ENCODE data around the gene ALG12.

Gene ALG12

GRCh38 chr22:49911881-49912625, 6.2 kb downstream of the ALG12 start:
- no peak for DNase-seq (ENCODE audit: low spot score)

- DNase-seq (ENCODE audit: low spot score): no peak
Observed at GRCh38 chr22:49910229-49911155, 7.7 kb downstream of the ALG12 start.

DNA sequence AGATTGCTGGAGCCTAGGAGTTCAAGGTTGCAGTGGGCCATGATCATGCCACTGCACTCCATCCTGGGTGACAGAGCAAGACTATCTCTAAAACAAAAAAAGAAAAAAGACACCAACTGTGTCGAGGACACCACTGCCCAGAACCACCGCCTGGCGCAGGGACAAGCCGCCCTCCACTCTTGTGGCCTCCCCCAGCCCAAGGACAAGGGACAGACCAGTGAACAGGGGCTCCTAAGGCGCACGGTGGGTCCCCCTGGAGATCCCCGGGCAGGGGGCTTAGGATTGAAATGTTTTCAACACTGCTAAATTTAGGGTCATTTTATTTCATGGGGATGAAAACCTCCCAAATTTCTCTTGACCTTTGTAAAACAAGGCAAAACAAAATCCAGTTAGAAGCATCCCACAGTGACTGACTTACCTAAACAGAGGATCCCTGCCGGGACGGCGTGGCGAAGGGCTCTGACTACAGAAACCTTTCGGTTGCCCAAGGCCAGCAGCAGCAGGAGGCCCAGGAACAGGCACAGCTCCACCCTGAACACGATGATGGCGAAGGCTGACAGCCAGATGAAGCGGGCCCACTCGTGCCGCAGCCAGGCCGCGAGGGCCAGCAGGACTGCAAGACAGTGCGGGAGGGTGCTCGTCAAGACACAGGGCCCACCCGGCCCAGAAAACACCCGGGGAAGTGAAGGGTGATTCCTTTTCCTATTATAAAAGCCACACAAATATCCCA, 8.6 kb downstream of the ALG12 start:
- DNase-seq (ENCODE audit: low spot score): no peak

DNA sequence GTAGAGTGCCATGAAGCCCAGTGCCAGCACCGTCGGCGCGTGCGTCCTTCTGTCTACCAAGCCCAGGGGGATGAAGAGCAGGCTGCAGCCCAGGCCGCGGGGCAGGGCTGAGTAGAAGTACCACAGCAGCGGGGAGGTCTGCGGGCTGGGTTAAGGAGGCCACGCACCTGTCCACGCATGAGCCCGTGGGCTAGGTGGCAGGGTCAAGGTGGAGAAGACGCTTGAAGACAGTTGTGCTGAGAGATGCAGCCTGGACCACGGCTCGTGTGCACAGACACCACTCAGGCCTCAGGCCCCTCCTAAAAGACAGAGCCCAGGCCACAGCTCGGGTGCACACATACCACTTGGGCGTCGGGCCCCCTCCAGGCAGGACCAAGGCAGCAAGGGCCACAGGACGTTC, 10.4 kb downstream of the ALG12 start:
- no peak for DNase-seq (ENCODE audit: low spot score)

DNA sequence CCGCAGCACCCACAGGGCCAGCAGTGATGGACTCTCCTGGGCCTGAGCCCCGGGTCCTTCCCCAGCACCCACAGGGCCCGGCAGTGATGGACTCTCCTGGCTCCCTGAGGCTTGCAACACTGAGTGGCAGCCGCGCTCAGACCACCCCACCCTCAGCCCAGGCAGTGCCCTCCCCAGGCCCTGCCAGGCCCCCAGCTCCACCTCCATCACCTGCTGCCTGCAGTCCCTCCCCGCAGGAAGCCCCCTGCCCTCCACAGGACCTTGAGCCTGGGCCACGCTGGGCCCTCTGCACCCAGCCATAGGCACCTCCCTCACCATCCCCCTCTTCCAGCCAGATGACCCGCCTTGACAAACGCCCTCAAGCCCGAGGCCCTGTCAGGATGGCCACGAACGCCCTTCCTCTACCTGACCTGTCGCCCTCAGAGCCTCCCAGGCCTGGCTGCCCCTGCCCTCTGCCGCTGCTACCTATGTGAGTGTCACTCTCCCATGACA, 11.4 kb downstream of the ALG12 start:
- DNase-seq (ENCODE audit: low spot score): no peak

DNA sequence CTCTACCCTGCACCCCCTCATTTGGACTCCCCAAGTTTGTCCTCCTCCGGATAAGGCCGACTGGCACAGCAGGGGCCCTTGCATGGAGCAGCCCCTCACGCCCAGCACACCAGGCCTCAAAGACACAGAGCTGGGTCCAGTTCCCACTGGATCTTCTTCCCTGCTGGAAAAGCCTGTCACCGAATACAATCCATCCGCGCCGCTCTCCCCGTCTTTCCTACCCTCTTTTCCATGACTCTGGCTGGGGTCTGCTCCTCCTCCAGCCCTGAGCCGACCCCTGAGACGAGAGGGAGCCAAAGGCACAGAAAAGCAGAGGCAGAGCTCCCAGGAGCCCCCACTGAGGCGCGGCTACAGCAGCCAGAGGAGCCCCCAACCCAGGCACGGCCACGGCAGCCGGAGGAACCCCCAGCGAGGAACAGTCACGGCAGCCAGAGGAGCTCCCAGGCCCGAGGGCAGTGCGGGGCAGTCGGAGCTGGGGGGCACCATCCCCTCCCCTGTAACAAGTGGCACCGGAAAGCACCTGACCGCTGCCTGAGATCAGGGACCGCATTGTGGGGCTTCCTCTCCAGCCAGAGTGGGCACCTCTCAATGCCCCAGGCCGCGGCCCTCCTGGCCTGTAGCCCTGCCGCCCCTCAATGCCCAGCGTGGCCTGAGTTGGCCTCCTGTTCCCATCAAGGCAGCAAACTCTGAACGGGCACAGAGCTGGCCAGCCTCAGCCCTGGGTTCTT, 12.0 kb downstream of the ALG12 start:
- no peak for DNase-seq (ENCODE audit: low spot score)

- DNase-seq (ENCODE audit: low spot score): no peak
Observed at GRCh38 chr22:49905465-49905864, 12.8 kb downstream of the ALG12 start.

GRCh38 chr22:49904040-49904369, 14.2 kb downstream of the ALG12 start:
- no peak for DNase-seq (ENCODE audit: low spot score)

DNA sequence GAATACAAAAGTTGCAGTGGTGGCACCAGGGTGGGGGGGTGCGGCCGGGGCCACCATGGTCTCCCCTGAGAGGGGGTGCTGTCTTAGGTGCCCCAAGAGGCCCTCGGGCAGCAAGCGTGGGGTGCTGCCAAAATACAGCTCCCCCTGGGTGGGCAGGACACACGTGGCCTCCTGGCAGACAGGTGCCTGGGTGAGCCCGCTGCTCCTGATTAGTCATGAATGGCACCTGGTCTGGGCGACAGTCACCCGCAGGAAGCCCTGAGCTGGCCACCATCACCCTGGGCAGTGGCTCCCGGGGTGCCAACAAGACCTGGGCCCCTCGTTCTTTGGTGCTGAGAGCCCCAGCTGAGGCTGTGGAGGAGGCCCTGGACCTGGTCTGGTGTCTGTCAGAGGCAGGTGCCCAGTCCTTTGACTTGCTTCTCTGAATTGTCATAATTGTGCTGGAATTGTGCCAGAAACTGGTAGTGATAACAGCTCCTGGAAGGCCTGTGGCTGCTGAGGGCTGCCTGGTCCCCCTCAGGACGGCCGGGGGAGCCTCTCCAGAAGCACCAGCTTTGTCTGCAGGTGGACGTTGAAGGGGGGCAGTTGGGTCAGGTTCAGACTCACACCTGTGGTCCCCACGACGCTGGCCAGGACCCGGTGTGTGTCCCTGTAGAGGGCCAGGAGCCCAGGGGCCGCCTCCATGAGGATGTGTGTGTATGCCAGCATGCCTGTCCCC, 14.8 kb downstream of the ALG12 start:
- DNase-seq (ENCODE audit: low spot score): no peak

GRCh38 chr22:49901457-49901856, 16.8 kb downstream of the ALG12 start:
- no peak for DNase-seq (ENCODE audit: low spot score)

- no peak for DNase-seq (ENCODE audit: low spot score)
Observed at GRCh38 chr22:49900441-49901230, 17.6 kb downstream of the ALG12 start.

- no peak for DNase-seq (ENCODE audit: low spot score)
Observed at GRCh38 chr22:49899530-49899929, 18.7 kb downstream of the ALG12 start.

DNA sequence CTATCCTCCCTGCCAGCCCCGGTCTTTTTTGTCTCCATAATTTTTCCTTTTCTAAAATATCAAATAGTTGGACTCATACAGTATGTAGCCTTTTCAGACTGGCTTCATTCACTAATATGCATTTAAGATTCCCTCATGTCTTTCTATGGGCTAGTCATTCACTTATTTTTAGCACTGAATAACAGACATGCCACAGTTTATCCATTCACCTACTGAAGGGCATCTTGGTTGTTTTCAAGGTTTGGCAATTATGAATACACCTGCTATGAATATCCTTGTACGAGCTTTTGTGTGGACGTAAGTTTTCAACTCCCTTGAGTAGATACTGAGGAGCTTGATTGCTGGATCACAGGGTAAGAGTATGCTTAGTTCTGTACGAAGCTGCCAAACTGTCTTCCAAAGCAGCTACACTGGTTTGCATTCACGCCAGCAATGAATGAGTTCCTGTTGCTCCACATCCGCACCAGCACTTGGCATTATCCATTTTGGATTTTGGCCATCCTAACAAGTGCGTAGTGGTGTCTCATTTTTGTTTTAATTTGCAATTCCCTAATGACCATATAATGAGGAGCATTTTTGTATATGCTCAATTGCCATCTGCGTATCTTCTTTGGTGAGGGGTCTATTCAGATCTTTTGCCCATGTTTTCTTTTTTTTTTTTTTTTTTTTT, 21.1 kb downstream of the ALG12 start:
- DNase-seq (ENCODE audit: low spot score): no peak

DNA sequence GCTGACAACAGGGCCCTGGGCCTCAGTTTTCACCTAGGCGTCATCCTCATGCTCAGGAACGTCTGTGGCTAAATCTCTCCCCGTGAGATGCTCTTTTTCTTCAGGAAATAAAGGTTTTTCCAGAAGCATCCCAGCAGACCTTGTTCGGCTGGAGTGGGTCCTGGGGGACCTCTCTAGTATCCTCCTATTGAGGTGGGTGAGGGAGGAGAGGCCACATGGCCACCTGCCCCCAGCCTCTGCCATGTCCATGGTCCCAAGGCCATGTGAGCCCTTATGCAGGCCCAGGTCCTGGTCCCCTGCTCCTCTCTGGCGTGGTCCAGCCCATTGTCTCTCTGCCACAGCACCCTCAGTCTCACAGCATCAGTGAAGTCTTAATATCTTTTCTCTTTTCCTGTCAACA, 22.0 kb downstream of the ALG12 start:
- no peak for DNase-seq (ENCODE audit: low spot score)

DNA sequence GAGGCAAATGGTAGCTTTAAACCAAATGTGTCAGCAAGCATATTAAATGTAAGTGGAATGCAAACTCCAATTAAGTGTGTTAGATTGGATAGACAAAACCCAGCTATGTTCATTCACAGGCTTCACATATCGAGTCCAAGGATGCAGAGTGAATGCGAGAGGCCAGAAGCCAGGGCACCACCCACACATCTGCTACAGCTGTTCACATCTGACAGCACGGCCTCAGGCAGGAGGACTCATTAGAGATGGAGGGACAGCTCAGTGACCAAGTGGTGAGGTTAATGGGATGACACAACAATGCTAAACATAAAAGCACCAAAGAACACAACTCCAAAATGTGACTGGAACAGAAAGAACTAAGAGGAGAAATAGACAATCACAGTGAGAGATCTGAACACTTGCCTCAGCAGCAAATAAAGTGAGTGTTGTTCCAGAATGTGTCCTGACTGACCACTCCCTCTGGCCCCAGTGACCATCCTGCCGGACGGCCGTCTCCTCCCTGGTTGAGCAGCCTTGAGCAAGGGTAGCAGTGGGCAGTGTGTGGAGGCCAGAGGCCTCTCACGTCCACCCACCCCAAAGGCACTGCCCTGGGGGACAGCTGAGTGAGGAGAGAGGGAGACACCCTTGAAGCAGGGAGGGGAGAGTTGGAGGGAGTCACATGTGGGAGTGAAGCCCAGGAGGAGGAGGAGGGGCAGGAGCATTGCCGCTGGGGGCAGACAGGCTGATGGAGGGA, 23.8 kb downstream of the ALG12 start:
- DNase-seq (ENCODE audit: low spot score): no peak

- no peak for DNase-seq (ENCODE audit: low spot score)
Observed at GRCh38 chr22:49893025-49893424, 25.2 kb downstream of the ALG12 start.

DNA sequence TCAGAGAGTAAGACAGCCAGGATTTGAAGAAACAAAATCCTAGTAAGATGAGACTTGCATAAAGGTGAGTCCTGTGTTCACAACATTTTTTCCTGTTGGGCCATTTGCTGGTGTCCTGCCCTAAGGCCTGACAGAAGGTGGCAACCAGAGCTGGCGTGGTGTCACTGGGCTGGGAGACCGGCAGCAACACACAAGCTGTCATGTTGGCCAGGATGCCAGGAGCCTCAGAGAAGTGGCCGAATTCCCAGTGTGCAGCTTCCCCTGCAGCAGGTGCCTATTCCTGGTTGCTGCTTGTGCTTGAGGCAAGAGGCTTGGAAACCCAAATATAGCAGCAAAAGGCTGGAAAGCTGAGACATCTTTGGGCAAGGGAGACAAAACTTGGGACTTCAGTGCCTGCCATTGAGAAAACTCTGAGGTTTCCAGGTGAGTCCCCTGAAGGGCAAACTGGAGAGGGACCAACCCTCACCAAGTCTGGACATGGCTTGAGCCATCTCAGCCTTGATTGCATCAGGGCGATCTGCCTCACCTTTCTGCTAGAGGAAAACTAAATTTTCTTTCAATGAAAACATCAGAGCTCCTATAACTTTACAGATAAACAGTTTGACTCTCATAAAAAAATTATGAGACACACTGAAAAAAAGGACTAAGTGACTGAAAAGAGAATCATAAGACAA, 25.9 kb downstream of the ALG12 start:
- DNase-seq (ENCODE audit: low spot score): no peak

DNA sequence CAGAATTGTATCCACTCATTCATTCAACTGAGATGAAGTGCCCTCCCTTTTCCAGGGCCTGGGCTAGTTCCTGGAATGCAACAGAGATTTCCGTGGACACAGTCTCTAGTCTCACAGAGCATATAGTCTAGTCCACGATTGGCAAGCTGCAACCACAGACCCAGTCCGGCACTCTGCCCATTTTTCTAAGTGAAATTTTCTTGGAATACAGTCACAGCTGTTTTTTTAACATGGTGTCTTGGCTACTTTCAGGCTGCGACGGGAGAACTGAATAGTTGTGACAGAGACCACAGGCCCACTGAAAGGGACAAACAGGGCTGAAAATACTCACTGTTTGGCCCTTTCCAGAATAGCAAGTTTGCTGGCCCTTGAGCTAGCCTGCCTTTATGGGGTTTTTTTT, 29.2 kb downstream of the ALG12 start:
- DNase-seq (ENCODE audit: low spot score): peak; percentile 58

GRCh38 chr22:49887702-49888101, 30.5 kb downstream of the ALG12 start:
- DNase-seq (ENCODE audit: low spot score): no peak

Measured in putamen (tissue), 1 donor.